Raji (cell line): ENCODE measurements around the gene TTC24.

Experiments used
- POLR2A ChIP-seq: IDR thresholded peaks from 2 replicates; pipeline ENCODE4 v1.6.1; 2011; ENCODE audit warnings: low read depth, low read length, control low read depth; ENCODE audit not compliant: insufficient read depth

TTC24 gene

GRCh38 chr1:156615946-156616345, 36.4 kb downstream of the TTC24 start:
- no peak for TF ChIP-seq POLR2A

- no peak for TF ChIP-seq POLR2A
Observed at GRCh38 chr1:156616463-156616862, 36.9 kb downstream of the TTC24 start.

GRCh38 chr1:156618853-156619581, 39.5 kb downstream of the TTC24 start, which contains the start of gene HAPLN2:
Gene HAPLN2, plus strand, starts transcription at chr1:156619415. Its CDS starts 4,076 bp downstream, at chr1:156623491.
- no peak for TF ChIP-seq POLR2A

- no peak for TF ChIP-seq POLR2A
Observed at GRCh38 chr1:156619582-156619955, 40.0 kb downstream of the TTC24 start.

GRCh38 chr1:156622581-156623297, 43.2 kb downstream of the TTC24 start:
- no peak for TF ChIP-seq POLR2A

GRCh38 chr1:156623946-156624813, 44.7 kb downstream of the TTC24 start:
- TF ChIP-seq POLR2A = no peak

GRCh38 chr1:156624814-156625435, 45.4 kb downstream of the TTC24 start:
- no peak for TF ChIP-seq POLR2A

GRCh38 chr1:156625436-156626078, 46.0 kb downstream of the TTC24 start:
- TF ChIP-seq POLR2A = no peak

- no peak for TF ChIP-seq POLR2A
Observed at GRCh38 chr1:156626079-156626438, 46.5 kb downstream of the TTC24 start.

GRCh38 chr1:156627313-156627880, 47.9 kb downstream of the TTC24 start:
- no peak for TF ChIP-seq POLR2A

- TF ChIP-seq POLR2A = no peak
Observed at GRCh38 chr1:156629823-156630449, 50.4 kb downstream of the TTC24 start.

- TF ChIP-seq POLR2A = no peak
Observed at GRCh38 chr1:156632355-156632754, 52.8 kb downstream of the TTC24 start.
